HepG2 (cell line): Measurements from ENCODE around the gene DISP2. TPM values are rescaled to one million over a fixed set of nuclear protein-coding genes. Genes with fewer than 3 reads are reported as not detected.
A peak's percentile ranks its signal among the peaks of the same experiment; 100 is the strongest.

Experiments used
- AHR ChIP-seq: IDR thresholded peaks from 2 replicates; pipeline ENCODE4 v1.6.1; 2018; ENCODE audit warnings: missing genetic modification reagents, missing compliant biosample characterization
- ARNT ChIP-seq: fragments of 450-650 bp; IDR thresholded peaks from 2 replicates; pipeline ENCODE4 v1.6.1; 2017
- HDAC2 ChIP-seq: sonication (generic); formaldehyde crosslinking; IDR thresholded peaks from 2 replicates; pipeline ENCODE4 v1.4.0; 2020; ENCODE audit warnings: missing genetic modification reagents
- IRX3 ChIP-seq: sonication (generic); formaldehyde crosslinking; IDR thresholded peaks from 2 replicates; pipeline ENCODE4 v1.8.1; 2023; ENCODE audit warnings: mild to moderate bottlenecking, low read depth, missing genetic modification reagents, borderline replicate concordance
- PCBP2 ChIP-seq: fragments of 200-400 bp; formaldehyde crosslinking; optimal IDR thresholded peaks from 2 replicates; pipeline ENCODE3; 2018; ENCODE audit warnings: low read length, low read depth; ENCODE audit not compliant: poor library complexity, severe bottlenecking
- RARA ChIP-seq: IDR thresholded peaks from 2 replicates; pipeline ENCODE4 v1.6.1; 2016; ENCODE audit warnings: missing genetic modification reagents, missing compliant biosample characterization
- RFX3 ChIP-seq: IDR thresholded peaks from 2 replicates; pipeline ENCODE4 v1.6.1; 2016; ENCODE audit warnings: missing biosample characterization, missing genetic modification reagents
- SOX6 ChIP-seq, 2 experiments: fragments of 450-650 bp in 1 of 2; sonication (generic) in 1 of 2; formaldehyde crosslinking in 1 of 2; IDR thresholded peaks; 2 replicates each; pipeline versions ENCODE4 v1.4.0 to v1.6.1; 2017 to 2020; ENCODE audit warnings: antibody characterized with exemption in 1 of 2, mild to moderate bottlenecking in 1 of 2, missing genetic modification reagents in 1 of 2
- TCF12 ChIP-seq, 2 experiments: fragments of 450-650 bp in 1 of 2; sonication (generic) in 1 of 2; formaldehyde crosslinking in 1 of 2; IDR thresholded peaks; 2 replicates each; pipeline versions ENCODE4 v1.6.1 to v1.8.0; 2017 to 2022; ENCODE audit warnings: antibody characterized with exemption in 1 of 2, mild to moderate bottlenecking in 1 of 2, missing genetic modification reagents in 1 of 2, moderate library complexity in 1 of 2
- THYN1 ChIP-seq: sonication (generic); formaldehyde crosslinking; IDR thresholded peaks from 2 replicates; pipeline ENCODE4 v1.8.1; 2023; ENCODE audit warnings: low read depth, mild to moderate bottlenecking, moderate library complexity, missing genetic modification reagents, borderline replicate concordance
- U2AF2 ChIP-seq: fragments of 200-400 bp; formaldehyde crosslinking; IDR thresholded peaks from 2 replicates; pipeline ENCODE4 v1.6.1; 2017; ENCODE audit warnings: low read depth, mild to moderate bottlenecking, low read length
- ZNF143 ChIP-seq: sonication (generic); formaldehyde crosslinking; IDR thresholded peaks from 2 replicates; pipeline ENCODE4 v1.4.0; 2020; ENCODE audit warnings: missing genetic modification reagents
- ZNF354B ChIP-seq: sonication (generic); formaldehyde crosslinking; IDR thresholded peaks from 2 replicates; pipeline ENCODE4 v1.8.0; 2022; ENCODE audit warnings: mild to moderate bottlenecking, missing genetic modification reagents
- ZNF558 ChIP-seq: sonication (generic); formaldehyde crosslinking; IDR thresholded peaks from 2 replicates; pipeline ENCODE4 v1.9.0; 2022; ENCODE audit warnings: mild to moderate bottlenecking, missing genetic modification reagents, borderline replicate concordance
- ZNF616 ChIP-seq: sonication (generic); formaldehyde crosslinking; IDR thresholded peaks from 2 replicates; pipeline ENCODE4 v1.5.0; 2020; ENCODE audit warnings: low read depth, mild to moderate bottlenecking, missing genetic modification reagents
- ZNF781 ChIP-seq: sonication (generic); formaldehyde crosslinking; IDR thresholded peaks from 2 replicates; pipeline ENCODE4 v1.5.1; 2020; ENCODE audit warnings: borderline replicate concordance, mild to moderate bottlenecking, missing genetic modification reagents; ENCODE audit errors: not compliant biosample characterization
- polyA plus RNA-seq, 8 experiments: library from polyadenylated mRNA; depleted of rRNA in 3 of 8; stranded (reverse) in 7 of 8; unstranded in 1 of 8; fragments of >200 nt; fragmentation: Illumina TruSeq in 4 of 8; extraction: Trizol in 4 of 8; gene quantifications; 2 replicates each; pipeline versions ENCODE4 v1.2.1 to v1.2.3, GENCODE V29; 2011 to 2016; ENCODE audit warnings: low read depth in 4 of 8, missing spikeins in 1 of 8, mixed read lengths in 1 of 8; ENCODE audit not compliant: insufficient read depth in 1 of 8
- total RNA-seq, 5 experiments: library from RNA; depleted of rRNA; stranded (reverse); fragments of >200 nt; fragmentation: Illumina TruSeq; extraction: Trizol; gene quantifications; 2 replicates each; pipeline ENCODE4 v1.2.3, GENCODE V29; 2016; ENCODE audit warnings: low read depth in 1 of 5
- TF ChIP-seq, protein P1 (sequence below): sonication (generic); formaldehyde crosslinking; conservative IDR thresholded peaks from 2 replicates; pipeline ENCODE4 v1.8.1; 2023; ENCODE audit warnings: missing genetic modification reagents
- TF ChIP-seq, protein P2 (sequence below): sonication (generic); formaldehyde crosslinking; conservative IDR thresholded peaks from 2 replicates; pipeline ENCODE4 v1.8.0; 2022; ENCODE audit warnings: low read depth, missing genetic modification reagents
- TF ChIP-seq, protein P3 (sequence below): sonication (generic); formaldehyde crosslinking; IDR thresholded peaks from 2 replicates; pipeline ENCODE4 v1.4.0; 2020; ENCODE audit warnings: mild to moderate bottlenecking, missing genetic modification reagents
- TF ChIP-seq, protein P4 (sequence below): sonication (generic); formaldehyde crosslinking; IDR thresholded peaks from 2 replicates; pipeline ENCODE4 v1.5.1; 2020; ENCODE audit warnings: missing genetic modification reagents, mild to moderate bottlenecking, borderline replicate concordance
- TF ChIP-seq, protein P5 (sequence below): sonication (generic); formaldehyde crosslinking; IDR thresholded peaks from 2 replicates; pipeline ENCODE4 v1.5.1; 2020; ENCODE audit warnings: mild to moderate bottlenecking, missing genetic modification reagents

Gene DISP2
- total and polyA plus RNA-seq, 2 of the 13 experiments (the other 11 are each of a cell fraction or from before 2014, with no cell fraction given), result 0.09 to 0.32 TPM

DNA sequence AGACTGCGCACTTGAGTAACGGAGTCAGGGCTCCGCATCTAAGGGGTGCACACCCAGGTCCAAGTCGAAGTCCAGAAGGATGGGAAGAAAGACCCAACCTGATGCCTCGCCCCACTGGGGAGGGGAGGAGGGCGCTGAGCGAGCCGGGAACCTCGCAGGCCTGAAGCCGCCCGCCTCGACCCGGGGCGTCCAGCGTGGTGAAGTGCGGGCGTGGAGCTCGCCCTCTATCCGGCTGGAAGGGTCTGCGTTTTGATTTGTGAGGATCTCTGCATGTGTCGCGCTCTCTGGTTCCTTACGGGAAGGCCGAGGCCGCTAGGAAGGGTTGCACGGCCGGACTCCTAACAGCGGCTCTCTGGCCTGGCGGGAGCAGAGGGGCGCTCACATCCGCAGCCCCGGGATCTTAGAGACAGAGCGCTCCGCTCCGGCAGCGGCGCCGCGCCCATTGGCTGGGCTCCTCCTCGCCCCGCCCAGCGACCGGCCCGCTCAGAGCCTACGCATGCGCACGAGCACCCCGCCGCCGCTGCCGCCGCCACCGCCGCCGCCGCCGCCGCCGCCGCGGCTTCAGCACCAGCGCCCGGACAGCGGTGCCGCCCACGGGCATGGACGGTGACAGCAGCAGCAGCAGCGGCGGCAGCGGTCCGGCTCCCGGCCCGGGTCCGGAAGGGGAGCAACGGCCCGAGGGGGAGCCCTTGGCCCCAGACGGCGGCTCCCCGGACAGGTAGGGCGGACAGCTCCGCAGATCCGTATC is at the start of gene DISP2 (continued):
- TF ChIP-seq HDAC2 (CRISPR knock-in tag) (no peak), ZNF616 (CRISPR knock-in tag) (no peak), ARNT (no peak), SOX6 (IDR thresholded peaks at IDR 0.05) (no peak), SOX6 (CRISPR knock-in tag; IDR thresholded peaks at IDR 0.05) (no peak), ZNF558 (no peak), ZNF354B (CRISPR knock-in tag) (no peak), ZNF781 (CRISPR knock-in tag) (no peak), TCF12 (IDR thresholded peaks at IDR 0.05) (no peak), TCF12 (CRISPR knock-in tag; IDR thresholded peaks at IDR 0.05) (no peak), PCBP2 (no peak), U2AF2 (no peak), AHR (CRISPR knock-in tag) (0 out of 2 replicates have a peak, but pooled peaks have one; percentile 32), ZNF143 (CRISPR knock-in tag) (no peak), RFX3 (no peak), THYN1 (CRISPR knock-in tag) (no peak), RARA (peak; percentile 3; the same call in 1 of the 2 replicates), IRX3 (CRISPR knock-in tag) (no peak)
- TF ChIP-seq, protein P1, sequence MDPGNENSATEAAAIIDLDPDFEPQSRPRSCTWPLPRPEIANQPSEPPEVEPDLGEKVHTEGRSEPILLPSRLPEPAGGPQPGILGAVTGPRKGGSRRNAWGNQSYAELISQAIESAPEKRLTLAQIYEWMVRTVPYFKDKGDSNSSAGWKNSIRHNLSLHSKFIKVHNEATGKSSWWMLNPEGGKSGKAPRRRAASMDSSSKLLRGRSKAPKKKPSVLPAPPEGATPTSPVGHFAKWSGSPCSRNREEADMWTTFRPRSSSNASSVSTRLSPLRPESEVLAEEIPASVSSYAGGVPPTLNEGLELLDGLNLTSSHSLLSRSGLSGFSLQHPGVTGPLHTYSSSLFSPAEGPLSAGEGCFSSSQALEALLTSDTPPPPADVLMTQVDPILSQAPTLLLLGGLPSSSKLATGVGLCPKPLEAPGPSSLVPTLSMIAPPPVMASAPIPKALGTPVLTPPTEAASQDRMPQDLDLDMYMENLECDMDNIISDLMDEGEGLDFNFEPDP (CRISPR knock-in tag), result no peak
- TF ChIP-seq, protein P2, sequence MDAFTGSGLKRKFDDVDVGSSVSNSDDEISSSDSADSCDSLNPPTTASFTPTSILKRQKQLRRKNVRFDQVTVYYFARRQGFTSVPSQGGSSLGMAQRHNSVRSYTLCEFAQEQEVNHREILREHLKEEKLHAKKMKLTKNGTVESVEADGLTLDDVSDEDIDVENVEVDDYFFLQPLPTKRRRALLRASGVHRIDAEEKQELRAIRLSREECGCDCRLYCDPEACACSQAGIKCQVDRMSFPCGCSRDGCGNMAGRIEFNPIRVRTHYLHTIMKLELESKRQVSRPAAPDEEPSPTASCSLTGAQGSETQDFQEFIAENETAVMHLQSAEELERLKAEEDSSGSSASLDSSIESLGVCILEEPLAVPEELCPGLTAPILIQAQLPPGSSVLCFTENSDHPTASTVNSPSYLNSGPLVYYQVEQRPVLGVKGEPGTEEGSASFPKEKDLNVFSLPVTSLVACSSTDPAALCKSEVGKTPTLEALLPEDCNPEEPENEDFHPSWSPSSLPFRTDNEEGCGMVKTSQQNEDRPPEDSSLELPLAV, result no peak
- TF ChIP-seq, protein P3, sequence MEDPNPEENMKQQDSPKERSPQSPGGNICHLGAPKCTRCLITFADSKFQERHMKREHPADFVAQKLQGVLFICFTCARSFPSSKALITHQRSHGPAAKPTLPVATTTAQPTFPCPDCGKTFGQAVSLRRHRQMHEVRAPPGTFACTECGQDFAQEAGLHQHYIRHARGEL (CRISPR knock-in tag), result no peak
- TF ChIP-seq, protein P4, sequence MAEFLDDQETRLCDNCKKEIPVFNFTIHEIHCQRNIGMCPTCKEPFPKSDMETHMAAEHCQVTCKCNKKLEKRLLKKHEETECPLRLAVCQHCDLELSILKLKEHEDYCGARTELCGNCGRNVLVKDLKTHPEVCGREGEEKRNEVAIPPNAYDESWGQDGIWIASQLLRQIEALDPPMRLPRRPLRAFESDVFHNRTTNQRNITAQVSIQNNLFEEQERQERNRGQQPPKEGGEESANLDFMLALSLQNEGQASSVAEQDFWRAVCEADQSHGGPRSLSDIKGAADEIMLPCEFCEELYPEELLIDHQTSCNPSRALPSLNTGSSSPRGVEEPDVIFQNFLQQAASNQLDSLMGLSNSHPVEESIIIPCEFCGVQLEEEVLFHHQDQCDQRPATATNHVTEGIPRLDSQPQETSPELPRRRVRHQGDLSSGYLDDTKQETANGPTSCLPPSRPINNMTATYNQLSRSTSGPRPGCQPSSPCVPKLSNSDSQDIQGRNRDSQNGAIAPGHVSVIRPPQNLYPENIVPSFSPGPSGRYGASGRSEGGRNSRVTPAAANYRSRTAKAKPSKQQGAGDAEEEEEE (CRISPR knock-in tag), result no peak
- TF ChIP-seq, protein P5, sequence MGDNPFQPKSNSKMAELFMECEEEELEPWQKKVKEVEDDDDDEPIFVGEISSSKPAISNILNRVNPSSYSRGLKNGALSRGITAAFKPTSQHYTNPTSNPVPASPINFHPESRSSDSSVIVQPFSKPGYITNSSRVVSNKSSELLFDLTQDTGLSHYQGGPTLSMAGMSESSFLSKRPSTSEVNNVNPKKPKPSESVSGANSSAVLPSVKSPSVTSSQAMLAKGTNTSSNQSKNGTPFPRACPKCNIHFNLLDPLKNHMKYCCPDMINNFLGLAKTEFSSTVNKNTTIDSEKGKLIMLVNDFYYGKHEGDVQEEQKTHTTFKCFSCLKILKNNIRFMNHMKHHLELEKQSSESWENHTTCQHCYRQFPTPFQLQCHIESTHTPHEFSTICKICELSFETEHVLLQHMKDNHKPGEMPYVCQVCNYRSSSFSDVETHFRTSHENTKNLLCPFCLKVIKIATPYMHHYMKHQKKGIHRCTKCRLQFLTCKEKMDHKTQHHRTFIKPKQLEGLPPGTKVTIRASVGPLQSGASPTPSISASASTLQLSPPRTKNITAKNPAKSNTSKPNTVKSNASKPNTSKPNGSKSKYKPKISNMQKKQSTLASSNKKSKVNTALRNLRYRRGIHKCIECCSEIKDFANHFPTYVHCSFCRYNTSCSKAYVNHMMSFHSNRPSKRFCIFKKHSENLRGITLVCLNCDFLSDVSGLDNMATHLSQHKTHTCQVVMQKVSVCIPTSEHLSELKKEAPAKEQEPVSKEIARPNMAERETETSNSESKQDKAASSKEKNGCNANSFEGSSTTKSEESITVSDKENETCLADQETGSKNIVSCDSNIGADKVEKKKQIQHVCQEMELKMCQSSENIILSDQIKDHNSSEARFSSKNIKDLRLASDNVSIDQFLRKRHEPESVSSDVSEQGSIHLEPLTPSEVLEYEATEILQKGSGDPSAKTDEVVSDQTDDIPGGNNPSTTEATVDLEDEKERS (CRISPR knock-in tag), result no peak
